Fibroblast of skin of right quadriceps (primary cell): ENCODE results near the gene BCR.

ENCODE experiments used
- DNase-seq: peaks from one replicate; pipeline ENCODE4 v3.0.0-alpha.2; 2013

Gene BCR

GRCh38 chr22:23246982-23247766 lies 66.9 kb downstream of the BCR start:
- DNase-seq, result no peak

GRCh38 chr22:23248583-23248982 lies 68.3 kb downstream of the BCR start:
- peak; percentile 28 for DNase-seq

GRCh38 chr22:23250056-23250784 lies 69.9 kb downstream of the BCR start:
- no peak for DNase-seq

GRCh38 chr22:23250785-23251363 lies 70.6 kb downstream of the BCR start:
- DNase-seq, result no peak

- peak; percentile 27 for DNase-seq
These were observed 71.3 kb downstream of the BCR start for GRCh38 chr22:23251445-23252093.

- DNase-seq, result no peak
These were observed 73.3 kb downstream of the BCR start for GRCh38 chr22:23253475-23254055.

GRCh38 chr22:23255506-23256170 lies 75.3 kb downstream of the BCR start:
- no peak for DNase-seq

GRCh38 chr22:23256171-23256932 lies 76.0 kb downstream of the BCR start:
- no peak for DNase-seq

- DNase-seq, result no peak
These were observed 76.9 kb downstream of the BCR start for GRCh38 chr22:23256986-23257888.

- no peak for DNase-seq
These were observed 77.8 kb downstream of the BCR start for GRCh38 chr22:23257889-23258825.

GRCh38 chr22:23258826-23259170 lies 78.5 kb downstream of the BCR start:
- no peak for DNase-seq

GRCh38 chr22:23259916-23260644 lies 79.8 kb downstream of the BCR start:
- DNase-seq, result no peak

- no peak for DNase-seq
These were observed 80.6 kb downstream of the BCR start for GRCh38 chr22:23260645-23261581.

GRCh38 chr22:23261900-23262450 lies 81.7 kb downstream of the BCR start:
- no peak for DNase-seq

- no peak for DNase-seq
These were observed 82.4 kb downstream of the BCR start for GRCh38 chr22:23262518-23263332.
